Smooth muscle cell (in vitro differentiated cells): ENCODE measurements around the gene FAM174A. TPM values are rescaled to one million over a fixed set of nuclear protein-coding genes. Genes with fewer than 3 reads are reported as not detected.
A peak's percentile ranks its signal among the peaks of the same experiment; 100 is the strongest.

Experiments
- DNase-seq: peaks from one replicate; lab custom pipeline; 2025; ENCODE audit not compliant: unreplicated experiment; lab: John Stamatoyannopoulos, UW
- H2AFZ ChIP-seq: fragments of 200-600 bp; sonication (generic); 2 replicates; pipeline ENCODE4 v1.6.0; 2016; ENCODE audit warnings: antibody characterized with exemption, low read depth, mild to moderate bottlenecking
- H3F3A ChIP-seq: fragments of 200-600 bp; sonication (generic); 2 replicates; pipeline ENCODE4 v1.6.0; 2017; ENCODE audit warnings: antibody characterized with exemption, low read depth
- H3K27ac ChIP-seq: fragments of 200-600 bp; sonication (generic); 2 replicates; pipeline ENCODE4 v1.5.1; 2016; ENCODE audit warnings: low read depth, mild to moderate bottlenecking
- H3K27me3 ChIP-seq: fragments of 200-600 bp; sonication (generic); 2 replicates; pipeline ENCODE4 v1.6.1; 2016; ENCODE audit warnings: low read depth, mild to moderate bottlenecking
- H3K36me3 ChIP-seq: fragments of 200-600 bp; sonication (generic); 2 replicates; pipeline ENCODE4 v1.5.1; 2016; ENCODE audit warnings: low read depth
- H3K4me1 ChIP-seq: fragments of 200-600 bp; sonication (generic); 2 replicates; pipeline ENCODE4 v1.5.1; 2016; ENCODE audit warnings: low read depth
- H3K4me2 ChIP-seq: fragments of 200-600 bp; sonication (generic); 2 replicates; pipeline ENCODE4 v1.6.0; 2016; ENCODE audit warnings: mild to moderate bottlenecking
- H3K4me3 ChIP-seq: fragments of 200-600 bp; sonication (generic); 2 replicates; pipeline ENCODE4 v1.5.1; 2016; ENCODE audit warnings: mild to moderate bottlenecking
- H3K79me2 ChIP-seq: fragments of 200-600 bp; sonication (generic); 2 replicates; pipeline ENCODE4 v1.6.0; 2016; ENCODE audit warnings: low read depth, mild to moderate bottlenecking
- H3K9ac ChIP-seq: fragments of 200-600 bp; sonication (generic); 2 replicates; pipeline ENCODE4 v1.6.0; 2016; ENCODE audit warnings: low read depth
- H3K9me3 ChIP-seq: fragments of 200-600 bp; sonication (generic); replicated peaks from 2 replicates; pipeline ENCODE4 v1.5.1; 2016; ENCODE audit warnings: low read depth
- H4K20me1 ChIP-seq: fragments of 200-600 bp; sonication (generic); 2 replicates; pipeline ENCODE4 v1.6.0; 2016; ENCODE audit warnings: low read depth
- WGBS: methylation state at CpG from one replicate; pipeline ENCODE4 v1.1.7; 2016; ENCODE audit warnings: low lambda C conversion rate; 5-methylcytosine and 5-hydroxymethylcytosine counted together
- polyA plus RNA-seq: library from polyadenylated mRNA; unstranded; fragments of >200 nt; fragmentation: Nextera tagmentation; extraction: Ambion mirVana; gene quantifications from 2 replicates; pipeline ENCODE4 v1.2.1, GENCODE V29; 2016
- total RNA-seq: library from RNA; depleted of rRNA; stranded (reverse); fragments of >200 nt; gene quantifications from 2 replicates; pipeline ENCODE4 v1.2.3, GENCODE V29; 2014
- TF ChIP-seq, protein P1 (sequence below): fragments of 200-600 bp; sonication (generic); IDR thresholded peaks from 2 replicates; pipeline ENCODE4 v1.5.1; 2017; ENCODE audit warnings: borderline replicate concordance, mild to moderate bottlenecking, antibody characterized with exemption; ENCODE audit not compliant: insufficient read depth, poor library complexity, severe bottlenecking

FAM174A gene
- total and polyA plus RNA-seq, 2 experiments from 2014 or later, result 30.2 to 31.9 TPM

DNA sequence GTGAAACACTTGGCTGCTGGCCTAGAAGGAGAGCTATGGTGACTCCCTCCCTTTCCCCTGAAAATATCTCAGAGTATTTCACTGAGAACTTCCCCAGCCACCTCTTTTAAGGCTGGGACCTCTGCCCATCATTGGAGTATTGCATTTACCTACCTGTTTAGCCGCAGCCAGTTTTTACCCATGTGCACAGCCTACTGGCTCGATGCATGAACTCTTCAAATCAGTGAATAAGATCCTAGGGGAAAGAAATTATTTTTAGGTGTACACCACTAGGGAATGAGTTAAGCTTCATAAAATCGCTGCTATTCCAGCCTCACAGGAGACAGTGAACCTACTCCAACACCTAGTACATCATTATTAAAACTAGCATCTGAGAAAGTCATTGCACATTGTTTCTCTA, 16.8 kb upstream of the FAM174A start:
- 68% methylated on average over 3 of the region's 3 CpGs for WGBS
- Histone ChIP-seq H3K9ac (no peak overlapping the region), H2AFZ (no peak overlapping the region), H3K4me3 (no peak overlapping the region), H3F3A (no peaks in the 10 kb centered on the region), H4K20me1 (no peaks in the 10 kb centered on the region), H3K36me3 (peaks cover 4% of the 10 kb centered on the region), H3K27ac (no peak overlapping the region), H3K4me2 (no peak overlapping the region), H3K27me3 (no peaks in the 10 kb centered on the region), H3K4me1 (no peaks in the 10 kb centered on the region), H3K9me3 (peaks cover 4% of the 10 kb centered on the region), H3K79me2 (no peaks in the 10 kb centered on the region)
- no peak for DNase-seq
- TF ChIP-seq, protein P1, sequence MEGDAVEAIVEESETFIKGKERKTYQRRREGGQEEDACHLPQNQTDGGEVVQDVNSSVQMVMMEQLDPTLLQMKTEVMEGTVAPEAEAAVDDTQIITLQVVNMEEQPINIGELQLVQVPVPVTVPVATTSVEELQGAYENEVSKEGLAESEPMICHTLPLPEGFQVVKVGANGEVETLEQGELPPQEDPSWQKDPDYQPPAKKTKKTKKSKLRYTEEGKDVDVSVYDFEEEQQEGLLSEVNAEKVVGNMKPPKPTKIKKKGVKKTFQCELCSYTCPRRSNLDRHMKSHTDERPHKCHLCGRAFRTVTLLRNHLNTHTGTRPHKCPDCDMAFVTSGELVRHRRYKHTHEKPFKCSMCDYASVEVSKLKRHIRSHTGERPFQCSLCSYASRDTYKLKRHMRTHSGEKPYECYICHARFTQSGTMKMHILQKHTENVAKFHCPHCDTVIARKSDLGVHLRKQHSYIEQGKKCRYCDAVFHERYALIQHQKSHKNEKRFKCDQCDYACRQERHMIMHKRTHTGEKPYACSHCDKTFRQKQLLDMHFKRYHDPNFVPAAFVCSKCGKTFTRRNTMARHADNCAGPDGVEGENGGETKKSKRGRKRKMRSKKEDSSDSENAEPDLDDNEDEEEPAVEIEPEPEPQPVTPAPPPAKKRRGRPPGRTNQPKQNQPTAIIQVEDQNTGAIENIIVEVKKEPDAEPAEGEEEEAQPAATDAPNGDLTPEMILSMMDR, result no peak

DNA sequence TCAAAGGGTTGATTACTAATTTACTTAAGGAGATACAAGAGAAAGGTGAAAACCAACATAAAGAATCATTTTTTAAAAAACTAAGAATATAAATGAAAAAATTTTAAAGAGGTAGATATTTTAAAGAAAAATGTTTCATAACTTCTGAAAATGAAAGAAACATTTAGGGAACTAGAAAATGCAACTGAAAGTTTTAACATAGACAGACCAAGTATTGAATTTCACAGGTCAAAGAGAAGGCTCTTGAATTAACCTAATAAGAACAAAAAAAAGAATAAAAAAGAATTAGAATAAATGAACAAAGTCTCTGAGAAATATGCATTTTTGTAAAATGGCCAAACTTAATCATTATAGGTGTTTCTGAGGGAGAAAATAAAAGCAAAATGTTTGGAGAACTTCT, 16.1 kb upstream of the FAM174A start:
- H3K27ac ChIP-seq, result no peak overlapping the region
- H3K4me3 ChIP-seq, result no peak overlapping the region
- no peak overlapping the region for H3K9ac ChIP-seq

DNA sequence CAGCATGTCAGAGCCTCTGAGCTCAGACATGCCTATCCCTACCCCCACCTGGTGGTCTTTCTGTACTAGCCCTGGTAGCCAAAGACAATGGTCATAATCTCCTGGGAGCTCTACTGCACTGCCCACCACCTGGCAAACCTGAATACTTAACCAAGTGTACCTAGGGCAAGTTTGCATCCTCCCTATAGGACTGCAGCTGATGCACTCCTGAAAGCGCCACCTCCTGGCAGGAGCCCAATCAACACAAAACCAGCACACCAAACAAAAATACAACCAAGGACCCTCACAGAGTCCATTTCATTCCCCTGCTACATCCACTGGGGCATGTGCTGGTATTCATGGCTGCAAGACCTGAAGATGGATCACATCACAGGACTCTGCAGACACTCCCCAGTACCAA, 14.8 kb upstream of the FAM174A start:
- H3K4me2 ChIP-seq, result no peak overlapping the region
- no peak for DNase-seq
- TF ChIP-seq, protein P1, result no peak
- H3K4me1 ChIP-seq, result no peaks in the 10 kb centered on the region
- no peaks in the 10 kb centered on the region for H3K79me2 ChIP-seq
- H2AFZ ChIP-seq, result no peak overlapping the region
- H3F3A ChIP-seq, result no peaks in the 10 kb centered on the region
- no peak overlapping the region for H3K9ac ChIP-seq
- 27% methylated on average over 1 of the region's 1 CpG for WGBS
- peaks cover 4% of the 10 kb centered on the region for H3K9me3 ChIP-seq
- no peaks in the 10 kb centered on the region for H4K20me1 ChIP-seq
- no peaks in the 10 kb centered on the region for H3K27me3 ChIP-seq
- H3K4me3 ChIP-seq, result no peak overlapping the region
- peaks cover 4% of the 10 kb centered on the region for H3K36me3 ChIP-seq
- no peak overlapping the region for H3K27ac ChIP-seq

More for the DNA sequence above, 16.1 kb upstream of the FAM174A start:
- peaks cover 4% of the 10 kb centered on the region for H3K36me3 ChIP-seq
- H3K9me3 ChIP-seq, result peaks cover 4% of the 10 kb centered on the region
- H3K27me3 ChIP-seq, result no peaks in the 10 kb centered on the region
- H3F3A ChIP-seq, result no peaks in the 10 kb centered on the region
- no peaks in the 10 kb centered on the region for H4K20me1 ChIP-seq
- H3K79me2 ChIP-seq, result no peaks in the 10 kb centered on the region
- H2AFZ ChIP-seq, result no peak overlapping the region
- H3K4me2 ChIP-seq, result no peak overlapping the region
- TF ChIP-seq, protein P1, result no peak
- no peaks in the 10 kb centered on the region for H3K4me1 ChIP-seq
- DNase-seq, result no peak

DNA sequence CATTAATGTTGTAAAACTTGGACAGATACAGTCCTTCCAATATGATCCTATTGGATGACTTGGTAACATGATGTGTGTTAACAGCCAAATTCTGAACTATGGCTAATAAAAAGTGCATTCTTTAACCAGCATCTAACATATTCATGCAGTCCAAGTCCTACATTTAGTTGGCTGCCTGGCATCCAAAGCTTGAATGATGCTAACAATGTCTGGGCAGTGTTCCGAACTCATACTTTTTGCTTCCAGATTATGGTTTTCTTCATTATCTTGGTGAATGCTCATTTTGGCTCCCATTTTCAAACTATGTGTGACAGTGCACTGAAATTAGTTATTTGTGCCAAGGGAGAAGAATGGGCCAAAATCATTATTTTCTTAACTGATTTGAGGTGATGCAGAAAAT, 2.8 kb downstream of the FAM174A start:
- H3K4me2 ChIP-seq, result peak overlapping the region; percentile 90

More for the DNA sequence above, 2.8 kb downstream of the FAM174A start:
- Histone ChIP-seq H3K4me3 (peak overlapping the region; percentile 76), H3K27ac (no peak overlapping the region), H2AFZ (no peak overlapping the region), H3K27me3 (no peaks in the 10 kb centered on the region), H3F3A (no peaks in the 10 kb centered on the region), H3K9ac (no peak overlapping the region), H3K36me3 (no peaks in the 10 kb centered on the region), H3K79me2 (peaks cover 49% of the 10 kb centered on the region), H3K9me3 (no peaks in the 10 kb centered on the region), H4K20me1 (peaks cover 8% of the 10 kb centered on the region), H3K4me1 (peaks cover 24% of the 10 kb centered on the region)
- WGBS, result 100% methylated on average over 1 of the region's 1 CpG
- TF ChIP-seq, protein P1, result no peak
- no peak for DNase-seq
